ENCODE measurements around the gene SUN5. TPM values are rescaled to one million over a fixed set of nuclear protein-coding genes. Genes with fewer than 3 reads are reported as not detected.
A peak's percentile ranks its signal among the peaks of the same experiment; 100 is the strongest.

Gene SUN5
- total RNA-seq, 6 experiments from 2014 or later, result not detected

- H3K4me3 ChIP-seq, result no peak overlapping the region
- H3K4me1 ChIP-seq, result peaks cover 0 to 8% (median 0%) of the 10 kb centered on the region in 4 donors
- ATAC-seq (no peak), DNase-seq (no peak)
- no peaks in the 10 kb centered on the region for H3K27me3 ChIP-seq
- intact Hi-C loops (cut with DNase I), result no loop called here
- H3K9me3 ChIP-seq, result no peaks in the 10 kb centered on the region
- TF ChIP-seq POLR2A (IDR thresholded peaks at IDR 0.05), result no peak
- TF ChIP-seq CTCF (IDR thresholded peaks at IDR 0.05), result peak in 3 of 4 donors; percentile 24 to 34 (median 27)
- H3K36me3 ChIP-seq, result no peaks in the 10 kb centered on the region
- H3K27ac ChIP-seq, result no peak overlapping the region
- WGBS (ENCODE audit: insufficient coverage, low coverage, low lambda C conversion rate, missing lambda C conversion rate), result 60% methylated on average over 4 of the region's 4 CpGs
These were observed 916 bp upstream of the SUN5 start for GRCh38 chr20:33005132-33005566.

- TF ChIP-seq POLR2A (IDR thresholded peaks at IDR 0.05) (no peak), CTCF (IDR thresholded peaks at IDR 0.05) (no peak)
- Histone ChIP-seq H3K36me3 (no peaks in the 10 kb centered on the region), H3K27ac (no peak overlapping the region), H3K4me3 (no peak overlapping the region), H3K27me3 (no peaks in the 10 kb centered on the region), H3K4me1 (peaks cover 0 to 3% (median 0%) of the 10 kb centered on the region in 4 donors), H3K9me3 (no peaks in the 10 kb centered on the region)
- no peak for DNase-seq
- 86% methylated on average over 1 of the region's 7 CpGs for WGBS (ENCODE audit: insufficient coverage, low coverage, low lambda C conversion rate, missing lambda C conversion rate)
- no peak for ATAC-seq
- intact Hi-C loops (cut with DNase I), result no loop called here
These were observed 2.0 kb downstream of the SUN5 start for GRCh38 chr20:33002087-33002808.

- ATAC-seq, result no peak
- H3K4me3 ChIP-seq, result no peak overlapping the region
- H3K36me3 ChIP-seq, result no peaks in the 10 kb centered on the region
- no peak for TF ChIP-seq CTCF (IDR thresholded peaks at IDR 0.05)
- no peak for TF ChIP-seq POLR2A (IDR thresholded peaks at IDR 0.05)
- intact Hi-C loops (cut with DNase I), result no loop called here
- no peaks in the 10 kb centered on the region for H3K27me3 ChIP-seq
- H3K9me3 ChIP-seq, result no peaks in the 10 kb centered on the region
- DNase-seq, result no peak
- H3K4me1 ChIP-seq, result no peaks in the 10 kb centered on the region
- WGBS (ENCODE audit: insufficient coverage, low coverage, low lambda C conversion rate, missing lambda C conversion rate), result 54% methylated on average over 3 of the region's 9 CpGs
- no peak overlapping the region for H3K27ac ChIP-seq
These were observed 3.3 kb downstream of the SUN5 start for GRCh38 chr20:33000802-33001466.

- 39% methylated on average over 7 of the region's 9 CpGs for WGBS (ENCODE audit: insufficient coverage, low coverage, low lambda C conversion rate, missing lambda C conversion rate)
- peak in 1 of 4 donors; percentile 46 for ATAC-seq
These were observed 4.5 kb downstream of the SUN5 start for GRCh38 chr20:32999603-33000250.

More at GRCh38 chr20:32999603-33000250, 4.5 kb downstream of the SUN5 start:
- Histone ChIP-seq H3K36me3 (no peaks in the 10 kb centered on the region), H3K4me1 (no peaks in the 10 kb centered on the region), H3K4me3 (no peak overlapping the region), H3K27me3 (no peaks in the 10 kb centered on the region), H3K27ac (no peak overlapping the region), H3K9me3 (no peaks in the 10 kb centered on the region)
- no peak for DNase-seq
- TF ChIP-seq POLR2A (IDR thresholded peaks at IDR 0.05), result no peak
- TF ChIP-seq CTCF (IDR thresholded peaks at IDR 0.05), result no peak
- intact Hi-C loops (cut with DNase I), result no loop called here
